NCI-H1930 (cell line): Measurements from ENCODE around the gene GCAT.
"Not testable (repeated sequence)": the region's sequence is repeated elsewhere in the genome, so short reads cannot be mapped to it uniquely, and the experiment has no call there.

Experiments
- DNase-seq, 2 experiments: peaks; one replicate each; lab custom pipeline; 2025; lab: John Stamatoyannopoulos, UW

Gene GCAT

DNA sequence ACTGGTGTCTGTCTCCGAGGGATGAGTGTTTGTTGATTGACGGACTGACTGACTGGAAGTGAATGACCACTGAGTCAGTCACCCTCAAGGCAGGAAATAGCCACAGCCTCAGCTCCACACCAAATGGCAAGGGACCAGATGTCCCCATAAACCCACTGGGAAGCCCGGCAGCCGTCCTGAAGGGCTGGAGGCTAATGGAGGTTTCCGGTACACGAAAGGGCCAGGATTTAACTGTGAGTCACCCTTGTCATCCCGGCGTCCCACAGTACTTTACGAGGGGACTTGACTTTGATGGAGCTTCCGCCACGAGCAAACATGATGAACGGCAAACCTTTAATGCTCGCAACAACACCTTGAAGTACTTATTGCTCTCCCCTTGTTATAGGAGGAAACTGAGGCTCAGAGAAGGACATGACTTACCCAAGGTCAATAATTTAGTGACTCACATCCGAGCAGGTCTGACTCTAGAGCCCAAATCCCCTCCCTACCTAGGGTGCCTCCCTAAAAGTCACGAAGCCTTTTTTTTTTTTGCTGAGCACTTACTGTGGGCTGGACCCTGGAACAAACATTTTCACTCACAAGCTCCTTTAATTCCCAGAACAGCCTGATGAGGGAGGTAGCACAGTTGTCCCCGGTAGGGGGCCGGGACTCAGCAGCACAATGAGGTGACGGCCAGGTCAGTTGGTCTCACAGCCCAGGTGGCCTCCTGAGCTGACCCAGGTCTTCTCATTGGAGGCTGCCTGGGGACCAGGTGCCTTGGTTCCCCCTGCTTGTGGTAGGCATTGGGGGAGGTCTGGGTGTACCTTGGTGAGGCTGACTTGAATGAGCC lies 25.2 kb upstream of the GCAT start:
- no peak for DNase-seq

- no peak for DNase-seq
These were observed 22.8 kb upstream of the GCAT start for GRCh38 chr22:37784829-37785495.

- DNase-seq, result no peak
These were observed 17.5 kb upstream of the GCAT start for GRCh38 chr22:37790234-37790633.

GRCh38 chr22:37792494-37792893 lies 15.2 kb upstream of the GCAT start:
- DNase-seq, result no peak

DNA sequence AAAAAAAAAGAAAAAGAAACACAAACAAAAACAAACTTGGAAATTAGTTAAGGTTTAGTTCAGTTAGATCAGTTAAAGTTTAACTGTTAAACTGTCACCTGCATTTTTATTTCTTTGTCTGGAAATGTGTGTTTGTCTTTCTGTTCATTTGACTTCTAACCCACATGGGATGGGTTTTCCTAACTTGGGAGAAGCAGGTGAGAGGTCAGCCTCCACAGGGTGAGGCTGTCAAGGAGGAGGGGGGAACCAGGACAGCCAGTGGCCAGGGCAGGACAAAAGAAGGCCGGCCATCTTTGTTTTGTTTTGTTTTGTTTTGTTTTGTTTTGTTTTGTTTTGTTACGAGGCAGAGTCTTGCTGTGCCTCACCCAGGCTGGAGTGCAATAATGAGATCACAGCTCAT lies 13.4 kb upstream of the GCAT start:
- no peak for DNase-seq

DNA sequence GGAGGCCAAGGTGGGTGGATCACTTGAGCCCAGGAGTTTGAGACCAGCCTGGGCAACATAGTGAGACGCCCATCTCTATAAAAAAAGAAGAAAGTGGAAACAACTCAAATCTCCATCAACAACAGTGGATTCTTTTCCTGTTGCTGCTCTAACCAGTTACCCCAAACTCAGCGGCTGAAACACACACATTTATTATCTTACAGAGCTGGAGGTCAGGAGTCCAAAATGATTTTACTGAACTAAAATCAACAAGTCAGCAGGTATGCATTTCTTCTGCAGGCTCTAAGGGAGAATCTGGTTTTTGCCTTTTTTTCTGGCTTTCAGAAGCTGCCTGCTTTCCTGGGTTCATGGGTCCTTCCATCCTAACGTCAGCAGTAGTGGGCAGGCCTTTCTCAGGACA lies 11.7 kb upstream of the GCAT start:
- no peak for DNase-seq

DNA sequence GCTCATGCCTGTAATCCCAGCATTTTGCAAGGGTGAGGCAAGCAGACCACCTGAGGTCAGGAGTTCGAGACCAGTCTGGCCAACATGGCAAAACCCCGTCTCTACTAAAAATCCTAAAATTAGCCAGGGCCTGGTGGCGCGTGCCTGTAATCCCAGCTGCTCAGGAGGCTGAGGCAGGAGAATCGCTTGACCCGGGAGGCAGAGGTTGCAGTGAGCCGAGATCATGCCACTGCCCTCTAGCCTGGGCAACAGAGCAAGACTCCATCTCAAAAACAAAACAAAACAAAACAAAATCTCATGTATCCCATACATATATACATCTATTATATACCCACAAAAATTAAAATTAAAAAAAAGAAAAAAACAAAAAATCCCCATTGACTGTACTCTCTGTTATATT lies 10.5 kb upstream of the GCAT start:
- DNase-seq, result not testable (repeated sequence)

- no peak for DNase-seq
These were observed 9.7 kb upstream of the GCAT start for GRCh38 chr22:37797874-37798500.

- DNase-seq, result not testable (repeated sequence)
These were observed 7.8 kb upstream of the GCAT start for GRCh38 chr22:37799979-37800378.

DNA sequence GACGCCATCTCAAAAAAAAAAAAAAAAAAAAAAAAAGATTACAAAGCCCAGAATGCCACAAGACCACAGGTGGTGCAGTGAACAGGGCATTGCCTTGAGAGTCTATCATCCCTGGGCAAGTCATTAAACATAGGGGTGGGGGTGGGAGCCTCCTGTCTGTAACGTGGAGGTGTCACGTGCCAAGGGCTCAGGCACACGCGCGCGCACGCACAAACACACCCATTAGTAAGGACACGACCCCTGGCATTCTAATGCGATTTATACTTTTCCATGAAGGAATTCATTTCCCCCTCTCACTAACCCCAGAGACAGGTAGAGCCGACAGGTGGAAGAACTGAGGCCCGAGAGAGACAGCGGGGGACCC lies 5.8 kb upstream of the GCAT start:
- no peak for DNase-seq

- DNase-seq, result peak; percentile 73 to 76
These were observed 5.2 kb upstream of the GCAT start for GRCh38 chr22:37802310-37803194.

- DNase-seq, result peak; percentile 63 to 75
These were observed 4.5 kb upstream of the GCAT start for GRCh38 chr22:37803195-37803638.

DNA sequence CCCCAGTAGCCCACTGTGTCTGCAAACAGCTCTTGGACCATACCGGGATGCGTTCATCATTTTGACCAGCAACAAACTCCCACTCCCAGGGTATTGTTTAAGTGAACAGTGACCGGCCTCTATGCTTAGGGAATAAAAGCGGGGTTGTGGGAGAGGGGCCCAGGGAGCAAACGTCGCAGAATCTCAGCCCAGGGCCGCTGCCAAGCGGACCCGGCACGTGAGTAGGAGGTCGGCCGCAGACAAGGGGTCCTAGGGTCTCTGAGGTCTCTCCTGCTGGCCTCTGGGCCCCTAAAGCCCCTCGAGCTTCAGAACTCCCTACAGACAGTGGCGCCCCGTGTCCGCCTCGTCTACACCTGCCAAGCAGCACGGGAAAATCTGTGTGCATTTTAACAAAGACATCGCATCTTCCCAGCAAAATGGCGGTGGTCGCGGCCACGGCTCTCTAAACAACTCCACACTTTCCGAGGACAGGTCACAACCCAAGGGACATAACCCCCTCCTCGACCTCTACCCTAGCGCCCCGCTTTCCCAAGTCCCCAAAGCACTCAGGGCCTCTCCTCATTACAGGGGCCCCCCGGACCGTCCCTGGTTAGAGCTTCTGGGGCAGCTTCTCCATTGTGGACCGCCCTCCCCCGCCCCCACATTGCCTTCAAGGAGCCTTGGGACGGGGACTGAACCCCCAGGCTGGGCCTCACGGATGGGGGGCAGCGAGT lies 3.9 kb upstream of the GCAT start:
- peak in 1 of 2 experiments; percentile 75 for DNase-seq

DNA sequence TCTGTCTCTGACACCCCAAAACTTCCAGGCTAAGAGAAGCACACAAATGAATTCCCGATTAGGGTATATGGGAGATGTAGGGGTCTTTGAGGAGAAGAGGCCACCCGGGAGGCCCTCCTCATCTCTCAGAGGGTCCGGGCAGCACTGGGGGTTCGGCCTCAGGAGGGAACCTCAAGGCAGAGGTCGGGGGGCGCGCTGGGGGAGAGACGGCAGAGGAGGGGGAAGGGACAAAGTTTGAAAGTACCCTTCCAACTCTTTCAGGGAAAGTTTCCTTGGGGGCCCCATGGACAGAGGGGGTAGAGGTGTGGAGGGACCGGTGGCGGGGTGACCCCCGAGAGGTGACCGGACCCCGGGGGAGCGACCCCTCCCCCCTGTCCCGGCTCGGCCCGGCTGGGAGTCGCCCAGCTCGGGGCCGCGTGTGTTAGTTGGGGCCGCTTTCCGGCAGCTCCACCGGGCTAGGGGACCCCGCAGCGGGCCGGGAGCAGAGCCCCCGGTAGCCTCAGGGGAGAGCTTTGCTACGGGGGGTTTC lies 3.3 kb upstream of the GCAT start:
- no peak for DNase-seq

DNA sequence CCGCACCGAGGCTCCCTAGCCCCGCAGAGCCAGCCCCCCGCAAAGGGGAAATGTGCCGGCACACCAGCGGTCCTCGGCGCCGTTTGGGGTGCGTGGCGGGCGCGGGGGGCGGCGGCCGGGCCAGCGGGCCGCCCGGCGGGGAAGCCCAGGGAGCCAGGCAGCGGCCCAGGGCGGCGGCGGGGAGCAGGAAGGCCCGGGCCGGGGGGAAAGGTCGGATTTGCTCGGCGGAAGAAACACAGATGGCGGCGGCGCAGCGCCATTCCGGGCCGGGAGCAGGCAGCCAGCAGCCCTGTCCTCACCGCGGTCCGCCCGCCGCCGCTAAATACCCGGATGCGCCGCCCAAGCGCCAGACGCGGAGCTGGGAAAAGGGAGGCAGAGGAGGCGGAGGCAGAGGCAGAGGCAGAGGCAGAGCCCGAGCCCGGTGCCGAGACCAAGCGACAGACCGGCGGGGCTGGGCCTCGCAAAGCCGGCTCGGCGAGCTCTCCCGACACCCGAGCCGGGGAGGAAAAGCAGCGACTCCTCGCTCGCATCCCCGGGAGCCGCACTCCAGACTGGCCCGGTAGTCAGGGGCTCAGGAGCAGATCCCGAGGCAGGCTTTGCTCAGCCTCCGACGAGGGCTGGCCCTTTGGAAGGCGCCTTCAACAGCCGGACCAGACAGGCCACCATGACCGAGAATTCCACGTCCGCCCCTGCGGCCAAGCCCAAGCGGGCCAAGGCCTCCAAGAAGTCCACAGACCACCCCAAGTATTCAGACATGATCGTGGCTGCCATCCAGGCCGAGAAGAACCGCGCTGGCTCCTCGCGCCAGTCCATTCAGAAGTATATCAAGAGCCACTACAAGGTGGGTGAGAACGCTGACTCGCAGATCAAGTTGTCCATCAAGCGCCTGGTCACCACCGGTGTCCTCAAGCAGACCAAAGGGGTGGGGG lies 2.6 kb upstream of the GCAT start:
- peak; percentile 45 to 85 for DNase-seq

DNA sequence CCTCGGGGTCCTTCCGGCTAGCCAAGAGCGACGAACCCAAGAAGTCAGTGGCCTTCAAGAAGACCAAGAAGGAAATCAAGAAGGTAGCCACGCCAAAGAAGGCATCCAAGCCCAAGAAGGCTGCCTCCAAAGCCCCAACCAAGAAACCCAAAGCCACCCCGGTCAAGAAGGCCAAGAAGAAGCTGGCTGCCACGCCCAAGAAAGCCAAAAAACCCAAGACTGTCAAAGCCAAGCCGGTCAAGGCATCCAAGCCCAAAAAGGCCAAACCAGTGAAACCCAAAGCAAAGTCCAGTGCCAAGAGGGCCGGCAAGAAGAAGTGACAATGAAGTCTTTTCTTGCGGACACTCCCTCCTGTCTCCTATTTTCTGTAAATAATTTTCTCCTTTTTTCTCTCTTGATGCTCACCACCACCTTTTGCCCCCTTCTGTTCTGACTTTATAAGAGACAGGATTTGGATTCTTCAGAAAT lies 1.9 kb upstream of the GCAT start:
- DNase-seq, result no peak

DNA sequence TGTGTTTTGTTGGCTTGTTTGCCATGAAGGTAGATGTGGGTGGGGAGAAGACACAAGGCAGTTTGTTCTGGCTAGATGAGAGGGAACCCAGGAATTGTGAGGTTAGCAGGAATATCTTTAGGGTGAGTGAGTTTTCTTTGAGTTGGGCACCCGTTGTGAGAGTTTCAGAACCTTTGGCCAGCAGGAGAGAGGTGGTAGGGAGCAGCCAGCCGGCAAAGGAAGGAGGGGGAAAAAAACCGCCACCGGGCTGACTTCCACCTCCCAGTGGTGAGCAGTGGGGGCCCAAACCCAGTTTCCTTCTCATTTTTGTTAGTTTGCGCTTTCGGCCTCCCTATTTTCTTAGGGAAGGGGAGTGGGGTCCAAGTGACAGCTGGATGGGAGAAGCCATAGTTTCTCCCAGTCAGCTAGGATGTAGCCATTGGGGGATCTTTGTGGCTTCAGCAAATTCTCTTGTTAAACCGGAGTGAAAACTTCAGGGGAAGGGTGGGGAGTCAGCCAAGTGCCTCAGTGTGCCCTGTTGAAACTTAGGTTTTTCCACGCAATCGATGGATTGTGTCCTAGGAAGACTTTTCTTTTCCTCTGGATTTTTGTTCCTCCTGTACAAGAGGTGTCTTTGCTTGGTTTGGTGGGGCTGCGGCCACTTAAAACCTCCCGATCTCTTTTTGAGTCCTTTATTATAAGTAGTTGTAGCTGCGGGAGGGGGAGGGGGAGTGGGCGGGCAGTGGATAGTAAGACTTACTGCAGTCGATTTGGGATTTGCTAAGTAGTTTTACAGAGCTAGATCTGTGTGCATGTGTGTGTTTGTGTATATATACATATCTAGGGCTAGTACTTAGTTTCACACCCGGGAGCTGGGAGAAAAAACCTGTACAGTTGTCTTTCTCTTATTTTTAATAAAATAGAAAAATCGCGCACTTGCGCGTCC lies 1.1 kb upstream of the GCAT start:
- DNase-seq, result peak in 1 of 2 experiments; percentile 41

DNA sequence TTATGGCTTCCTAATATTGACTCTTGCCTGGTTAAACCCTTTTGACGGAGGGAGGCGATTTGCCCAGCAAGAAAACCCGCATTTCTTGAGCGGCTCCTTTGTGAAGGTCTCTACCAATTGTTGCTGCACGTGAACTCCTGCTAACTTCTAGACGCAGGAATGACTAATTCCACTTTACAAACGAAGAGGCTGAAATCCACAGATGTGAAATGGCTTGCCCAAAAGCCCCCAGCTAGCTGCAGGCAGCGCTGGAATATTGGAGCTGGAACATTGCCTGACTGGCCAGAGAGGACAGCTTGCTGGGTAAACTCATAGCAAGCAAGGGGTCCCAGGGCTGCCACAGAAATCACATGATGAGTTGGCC lies 542 bp downstream of the GCAT start:
- no peak for DNase-seq
